NCI-H345 treated with DMSO at 0.1 percent for 48 hours (cell line): ENCODE measurements around the gene PHYH.
"Not testable (repeated sequence)": the region's sequence is repeated elsewhere in the genome, so short reads cannot be mapped to it uniquely, and the experiment has no call there.

Experiments used
- DNase-seq: peaks from one replicate; lab custom pipeline; 2025; ENCODE audit not compliant: unreplicated experiment; lab: John Stamatoyannopoulos, UW

The PHYH gene

GRCh38 chr10:13272164-13272571 is 27.7 kb downstream of the PHYH start:
- DNase-seq: no peak

GRCh38 chr10:13271552-13272163 is 28.2 kb downstream of the PHYH start:
- DNase-seq: no peak

GRCh38 chr10:13270877-13271551 is 28.9 kb downstream of the PHYH start:
- DNase-seq: no peak

- no peak for DNase-seq
Measured at GRCh38 chr10:13268841-13269240, 31.0 kb downstream of the PHYH start.

GRCh38 chr10:13268310-13268709 is 31.6 kb downstream of the PHYH start:
- DNase-seq: no peak

- no peak for DNase-seq
Measured at GRCh38 chr10:13263591-13263990, 36.3 kb downstream of the PHYH start.

- DNase-seq: no peak
Measured at GRCh38 chr10:13262433-13262832, 37.4 kb downstream of the PHYH start.

GRCh38 chr10:13257621-13258140 is 42.2 kb downstream of the PHYH start:
- DNase-seq: no peak

- no peak for DNase-seq
Measured at GRCh38 chr10:13256627-13257026, 43.2 kb downstream of the PHYH start.

- no peak for DNase-seq
Measured at GRCh38 chr10:13253726-13254125, 46.1 kb downstream of the PHYH start.

- no peak for DNase-seq
Measured at GRCh38 chr10:13247784-13248183, 52.1 kb downstream of the PHYH start.

GRCh38 chr10:13247246-13247645 is 52.6 kb downstream of the PHYH start:
- no peak for DNase-seq

- DNase-seq: not testable (repeated sequence)
Measured at GRCh38 chr10:13242260-13242659, 57.6 kb downstream of the PHYH start.

GRCh38 chr10:13241613-13242012 is 58.3 kb downstream of the PHYH start:
- no peak for DNase-seq

- no peak for DNase-seq
Measured at GRCh38 chr10:13239923-13240322, 59.9 kb downstream of the PHYH start.

GRCh38 chr10:13238271-13239077 is 61.4 kb downstream of the PHYH start:
- DNase-seq: no peak

GRCh38 chr10:13236638-13237037 is 63.2 kb downstream of the PHYH start:
- no peak for DNase-seq

GRCh38 chr10:13234736-13235135 is 65.1 kb downstream of the PHYH start:
- not testable (repeated sequence) for DNase-seq

GRCh38 chr10:13234172-13234571 is 65.7 kb downstream of the PHYH start, which contains the start of gene UCMA:
Gene UCMA (minus strand): TSS chr10:13234374. CDS start chr10:13234258, 116 bp downstream.
- no peak for DNase-seq

- no peak for DNase-seq
Measured at GRCh38 chr10:13233358-13233757, 66.5 kb downstream of the PHYH start.

GRCh38 chr10:13231808-13232207 is 68.1 kb downstream of the PHYH start:
- no peak for DNase-seq

- DNase-seq: no peak
Measured at GRCh38 chr10:13231190-13231589, 68.7 kb downstream of the PHYH start.
